ENCODE results near the gene PALMD.

GRCh38 chr1:99599678-99600175 is 46.2 kb upstream of the PALMD start:
- no peak for TF ChIP-seq CTCF (IDR thresholded peaks at IDR 0.05)
- no peak for TF ChIP-seq POLR2A (IDR thresholded peaks at IDR 0.05)
- TF ChIP-seq EP300 (IDR thresholded peaks at IDR 0.05) = no peak
